ENCODE measurements around the gene LILRB4. TPM values are rescaled to one million over a fixed set of nuclear protein-coding genes. Genes with fewer than 3 reads are reported as not detected.
"Not testable (repeated sequence)": the region's sequence is repeated elsewhere in the genome, so short reads cannot be mapped to it uniquely, and the experiment has no call there.

The LILRB4 gene
- total RNA-seq, 1 experiment from 2014 or later, result not detected

GRCh38 chr19:54624934-54625730 lies 37.7 kb upstream of the LILRB4 start:
- not testable (repeated sequence) for H2BK5ac ChIP-seq (ENCODE audit: insufficient read length, low read length); H3K9ac ChIP-seq (ENCODE audit: extremely low read depth, insufficient read length, low read length); H3K27ac Mint-ChIP-seq; H2BK12ac ChIP-seq (ENCODE audit: insufficient read length, low read depth, low read length); H3K4me1 Mint-ChIP-seq; H3K14ac ChIP-seq (ENCODE audit: insufficient read depth, low read length); H2AFZ ChIP-seq (ENCODE audit: low read length); H2BK15ac ChIP-seq (ENCODE audit: low read depth, low read length); H3K27ac ChIP-seq (ENCODE audit: insufficient read length, low read depth, low read length); H3K23me2 ChIP-seq (ENCODE audit: insufficient read length, low read depth, low read length, poor library complexity, severe bottlenecking); H2BK120ac ChIP-seq (ENCODE audit: low read depth, low read length, poor library complexity, severe bottlenecking); DNase-seq; H3K79me1 ChIP-seq (ENCODE audit: insufficient read depth, low read depth, low read length, poor library complexity, severe bottlenecking); H3K4me1 ChIP-seq (ENCODE audit: insufficient read depth, low read length); H3T11ph ChIP-seq (ENCODE audit: low read length); H4K8ac ChIP-seq (replicated peaks; ENCODE audit: insufficient read length, low read depth, low read length); H3K18ac ChIP-seq (ENCODE audit: insufficient read length, low read depth, low read length); H4K5ac ChIP-seq (ENCODE audit: insufficient read length, low read depth, low read length); H3K4me2 ChIP-seq (ENCODE audit: insufficient read depth, insufficient read length, low read length); H3K23ac ChIP-seq (ENCODE audit: insufficient read length, low read depth, low read length); H2AK5ac ChIP-seq (ENCODE audit: insufficient read length, low read length); H3K79me2 ChIP-seq (ENCODE audit: insufficient read depth, low read length); H4K91ac ChIP-seq (ENCODE audit: insufficient read length, low read depth, low read length); H3K27me3 ChIP-seq (ENCODE audit: insufficient read depth, low read length); H3K27me3 Mint-ChIP-seq (ENCODE audit: low read depth); H4K20me1 ChIP-seq (ENCODE audit: control insufficient read depth, insufficient read depth, insufficient read length); H3K4ac ChIP-seq (ENCODE audit: low read depth, low read length); H2BK20ac ChIP-seq (ENCODE audit: low read depth, low read length, poor library complexity, severe bottlenecking); H3K4me3 Mint-ChIP-seq; H3K56ac ChIP-seq (ENCODE audit: insufficient read length, low read depth, low read length)
- Mint-ChIP-seq H3K36me3 (ENCODE audit: insufficient read depth in 1 of 3, low read depth in 3 of 3) (peaks cover 0 to 35% (median 23%) of the 10 kb centered on the region in 3 experiments; a peak in 5 of 7 replicates), H3K9me3 (peaks cover 85 to 87% of the 10 kb centered on the region in 2 experiments)
- no CpG with 5 or more reads among the region's 15 CpGs for WGBS (ENCODE audit: extremely low coverage, insufficient read length, low lambda C conversion rate)
- H3K9me3 ChIP-seq (ENCODE audit: control insufficient read depth, low read depth, low read length), result peaks cover 75% of the 10 kb centered on the region

Measured in H9 (cell line).